ENCODE data around the gene EDA.
"Not testable (repeated sequence)": the region's sequence is repeated elsewhere in the genome, so short reads cannot be mapped to it uniquely, and the experiment has no call there.

The EDA gene

DNA sequence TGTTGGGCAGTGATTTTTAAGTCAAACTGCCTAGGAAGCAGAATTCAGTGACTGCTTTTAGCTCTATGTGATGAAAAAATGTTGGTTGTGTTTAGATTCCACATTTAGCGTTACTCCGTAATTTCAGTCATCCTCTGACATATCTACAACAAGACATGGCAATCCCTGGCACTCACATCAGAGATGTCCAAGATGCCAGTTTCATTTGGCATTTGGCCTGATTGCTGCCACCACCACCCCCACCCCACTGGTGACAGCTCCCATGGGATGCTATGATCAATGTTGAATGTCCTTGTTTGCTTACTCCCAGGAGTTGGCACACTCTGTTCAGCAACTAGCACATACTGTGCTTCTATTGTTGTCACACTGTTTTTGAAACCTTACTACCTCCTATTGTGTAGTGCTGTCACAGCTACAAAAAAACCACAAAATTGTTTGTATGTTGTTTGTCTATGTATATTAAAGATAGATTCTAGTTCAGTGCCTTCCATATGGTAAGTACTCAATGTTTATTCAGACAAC lies 332.4 kb downstream of the EDA start:
- no peak for DNase-seq (ENCODE audit: insufficient read length, low spot score)
- FAIRE-seq = no peak

DNA sequence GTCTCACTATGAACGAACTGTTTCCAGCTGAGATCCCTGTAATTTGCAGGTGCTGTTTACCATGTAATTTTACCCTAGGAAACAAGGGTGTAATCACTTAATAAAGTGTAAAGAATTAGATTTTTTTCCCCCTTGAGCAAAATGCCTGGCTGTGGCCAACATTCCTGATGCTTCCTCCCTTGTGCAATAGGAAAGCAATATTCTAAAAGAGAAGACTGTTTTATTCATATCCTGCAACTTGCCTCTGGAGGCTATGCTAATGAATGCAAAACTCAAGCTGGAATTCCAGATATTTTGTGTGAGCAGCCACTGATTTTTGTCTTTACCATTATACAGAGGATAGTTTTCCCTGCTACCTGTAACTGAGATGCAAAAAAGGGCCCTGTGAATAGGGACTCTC lies 335.8 kb downstream of the EDA start:
- DNase-seq (ENCODE audit: insufficient read length, low spot score) = no peak
- no peak for FAIRE-seq

DNA sequence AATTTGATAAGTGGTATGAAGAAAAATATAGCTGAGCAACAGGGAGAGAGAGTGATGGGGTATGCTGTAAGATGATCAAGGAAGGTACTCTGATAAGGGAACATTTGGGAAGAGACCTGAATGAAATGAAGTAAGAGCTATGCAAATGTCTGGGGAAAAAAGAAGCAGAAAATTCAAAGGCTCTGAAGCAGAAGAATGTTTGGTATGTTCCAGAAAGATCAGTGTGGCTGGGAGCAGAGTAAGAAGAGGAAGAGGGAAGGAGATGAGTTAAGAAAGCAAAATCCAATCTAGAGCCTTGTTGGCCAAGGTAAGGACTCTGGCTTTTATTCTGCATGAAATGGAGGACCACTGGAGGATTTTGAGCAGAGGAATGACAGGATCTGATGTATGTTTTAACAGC lies 343.8 kb downstream of the EDA start:
- FAIRE-seq (no peak), DNase-seq (ENCODE audit: insufficient read length, low spot score) (no peak)

DNA sequence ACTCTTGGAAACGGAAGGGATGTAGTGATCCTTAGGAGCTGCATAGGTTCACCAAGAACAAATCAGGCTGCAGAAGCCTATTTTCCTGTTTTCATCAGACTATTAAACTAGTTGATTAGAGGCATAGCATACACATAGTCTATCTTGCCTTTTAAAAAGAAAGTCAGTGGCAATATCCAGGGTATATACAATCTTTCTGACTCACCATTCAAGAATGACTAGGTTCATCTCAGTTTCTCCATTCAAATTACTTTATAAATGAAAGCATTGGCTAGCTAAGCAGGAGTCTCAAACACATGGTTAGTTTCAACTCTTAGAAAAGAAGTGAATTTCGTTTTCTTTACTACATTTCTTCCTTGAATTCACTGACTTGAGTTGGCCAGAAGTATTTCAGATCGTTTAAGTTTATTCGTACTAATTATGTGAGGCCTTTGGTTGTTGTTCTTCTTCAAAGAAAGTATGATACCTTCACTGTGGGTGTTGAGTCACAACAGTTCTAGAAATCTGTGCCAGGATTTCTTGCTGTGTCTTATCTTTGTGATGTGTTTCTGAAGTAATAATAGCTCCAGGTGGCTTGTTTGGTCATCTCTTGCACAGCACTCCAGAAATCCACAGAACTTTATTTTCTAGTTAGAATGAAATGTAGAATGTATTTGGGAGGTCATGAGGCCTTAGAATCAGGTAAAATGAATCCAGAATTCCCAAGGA lies 345.6 kb downstream of the EDA start:
- DNase-seq (ENCODE audit: insufficient read length, low spot score) = no peak
- FAIRE-seq = no peak

DNA sequence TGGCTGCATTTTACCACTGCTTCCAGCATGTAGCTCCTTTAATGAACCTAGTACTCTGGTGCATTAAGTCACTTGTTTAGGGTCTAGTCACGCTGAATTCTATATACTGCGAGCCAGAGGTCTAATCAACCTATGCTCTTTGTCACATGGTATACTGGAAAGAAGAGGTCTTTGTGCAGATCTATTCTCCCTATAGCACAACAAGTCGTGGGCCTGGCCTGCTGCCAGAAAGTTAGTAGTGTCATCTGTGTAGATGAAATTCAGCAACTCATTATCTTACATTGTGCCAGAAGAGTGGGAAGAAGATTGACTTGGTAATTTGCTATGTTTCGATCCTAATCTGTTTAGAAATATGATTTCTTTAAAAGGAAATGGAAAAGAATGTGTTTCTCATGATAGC lies 353.0 kb downstream of the EDA start:
- no peak for DNase-seq (ENCODE audit: insufficient read length, low spot score)
- FAIRE-seq = no peak

- FAIRE-seq (no peak), DNase-seq (ENCODE audit: insufficient read length, low spot score) (no peak)
These were observed 353.5 kb downstream of the EDA start for GRCh38 chrX:69969460-69969859.

GRCh38 chrX:69987691-69988090 lies 371.8 kb downstream of the EDA start:
- no peak for FAIRE-seq
- no peak for DNase-seq (ENCODE audit: insufficient read length, low spot score)

DNA sequence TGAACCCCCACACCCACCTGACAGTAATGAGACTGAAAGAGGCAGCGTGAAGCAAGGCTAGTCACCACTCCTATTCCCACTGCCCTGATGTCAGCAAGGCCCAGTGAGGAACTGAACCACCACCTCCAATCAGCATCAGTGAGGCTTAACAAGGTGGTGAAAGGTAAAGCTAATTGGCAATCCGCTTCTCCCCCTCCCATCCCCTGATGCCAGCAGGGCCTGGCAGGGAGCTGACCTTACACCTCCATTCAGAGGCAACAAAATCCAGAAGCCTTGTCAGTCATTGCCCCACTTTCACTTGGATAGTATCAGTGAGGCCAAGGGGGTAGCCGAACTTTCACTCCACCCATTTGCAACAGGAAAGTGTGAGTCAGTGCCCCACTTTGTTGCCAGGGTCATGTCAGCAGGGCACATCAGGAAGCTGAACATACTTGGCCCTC lies 373.1 kb downstream of the EDA start:
- no peak for DNase-seq (ENCODE audit: insufficient read length, low spot score)
- FAIRE-seq = no peak

DNA sequence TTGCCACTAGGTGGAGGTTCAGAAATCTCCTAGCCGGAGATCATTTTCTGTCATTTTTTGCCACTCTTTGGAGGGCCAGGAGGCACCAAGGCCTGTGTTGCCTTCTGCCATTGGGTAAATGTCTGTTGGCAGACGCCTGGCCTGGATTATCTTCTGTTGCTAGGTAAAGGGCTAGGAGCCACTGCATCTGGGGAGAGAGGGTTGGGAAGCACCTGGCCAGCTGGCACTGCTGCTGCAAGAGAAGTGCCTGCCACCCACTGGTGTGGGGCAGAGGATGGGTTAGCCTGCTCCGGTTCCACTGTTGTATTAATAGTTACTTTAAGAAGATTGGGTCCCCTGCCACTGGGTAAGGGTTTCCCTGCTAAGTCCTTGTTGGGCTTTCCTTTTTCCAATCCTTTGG lies 375.8 kb downstream of the EDA start:
- FAIRE-seq = no peak
- no peak for DNase-seq (ENCODE audit: insufficient read length, low spot score)

DNA sequence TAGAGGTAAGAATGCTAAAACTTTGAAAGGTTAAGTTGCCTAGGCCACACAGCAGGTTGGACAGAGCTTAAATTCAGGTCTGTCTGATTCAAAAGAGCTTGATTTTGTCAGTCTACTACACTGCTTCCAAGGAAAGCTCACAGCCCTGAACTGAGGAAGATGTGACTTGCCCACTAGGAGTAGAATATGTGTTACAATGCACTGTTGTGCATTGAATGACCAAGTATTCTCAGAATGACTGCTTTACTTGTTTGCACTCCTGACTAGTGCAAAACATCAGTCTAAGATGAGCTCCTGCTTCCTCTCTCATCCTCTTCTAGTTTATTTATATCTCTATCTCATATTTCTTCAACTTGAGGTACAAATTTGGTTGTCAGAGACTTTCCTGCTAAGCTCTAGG lies 377.6 kb downstream of the EDA start:
- FAIRE-seq (no peak), DNase-seq (ENCODE audit: insufficient read length, low spot score) (no peak)

GRCh38 chrX:69995362-69996112 lies 379.6 kb downstream of the EDA start:
- FAIRE-seq = no peak

GRCh38 chrX:69996113-69996468 lies 380.2 kb downstream of the EDA start:
- no peak for DNase-seq (ENCODE audit: insufficient read length, low spot score)
- FAIRE-seq = no peak

More at GRCh38 chrX:69995362-69996112, 379.6 kb downstream of the EDA start:
- DNase-seq (ENCODE audit: insufficient read length, low spot score) = no peak

GRCh38 chrX:69998299-69998698 lies 382.4 kb downstream of the EDA start:
- FAIRE-seq; DNase-seq (ENCODE audit: insufficient read length, low spot score): not testable (repeated sequence)

DNA sequence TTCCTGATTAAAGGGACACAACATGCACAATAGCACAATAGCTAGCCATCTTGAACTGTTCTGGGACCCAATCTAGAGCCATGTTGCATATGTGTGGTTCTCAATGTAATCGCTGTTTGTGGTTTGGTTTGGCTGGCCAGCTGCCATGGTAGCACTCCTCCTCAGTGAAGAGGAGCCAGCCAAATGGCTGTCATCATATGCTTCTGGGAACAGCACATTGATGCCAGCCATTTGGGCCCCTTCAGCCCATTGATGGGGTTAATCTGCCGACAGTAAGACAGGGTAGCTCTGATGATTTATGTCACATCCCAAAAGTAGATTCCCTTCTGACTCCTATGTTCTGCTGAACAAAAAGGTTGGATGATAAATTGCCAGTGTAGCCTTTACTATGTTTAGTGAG lies 385.4 kb downstream of the EDA start:
- FAIRE-seq (no peak), DNase-seq (ENCODE audit: insufficient read length, low spot score) (no peak)

- no peak for DNase-seq (ENCODE audit: insufficient read length, low spot score)
- FAIRE-seq = no peak
These were observed 385.9 kb downstream of the EDA start for GRCh38 chrX:70001708-70002341.

DNA sequence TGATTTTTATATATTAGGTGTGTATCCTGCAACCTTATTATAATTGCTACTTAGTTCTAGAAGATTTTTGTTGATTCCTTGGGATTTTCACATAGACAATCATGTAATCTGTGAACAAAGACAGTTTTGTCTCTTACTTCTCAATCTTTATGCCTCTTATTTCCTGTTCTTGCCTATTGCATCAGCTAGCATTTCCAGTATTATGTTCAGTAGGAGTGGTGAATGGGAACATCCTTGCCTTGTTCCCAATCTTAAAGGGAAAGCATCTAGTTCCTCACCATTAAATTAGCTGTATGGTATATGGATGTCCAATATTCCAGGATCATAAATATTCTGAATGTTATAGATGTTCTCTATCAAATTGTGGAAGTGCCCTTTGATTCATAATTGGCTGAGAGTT lies 392.0 kb downstream of the EDA start:
- FAIRE-seq = no peak
- no peak for DNase-seq (ENCODE audit: insufficient read length, low spot score)

DNA sequence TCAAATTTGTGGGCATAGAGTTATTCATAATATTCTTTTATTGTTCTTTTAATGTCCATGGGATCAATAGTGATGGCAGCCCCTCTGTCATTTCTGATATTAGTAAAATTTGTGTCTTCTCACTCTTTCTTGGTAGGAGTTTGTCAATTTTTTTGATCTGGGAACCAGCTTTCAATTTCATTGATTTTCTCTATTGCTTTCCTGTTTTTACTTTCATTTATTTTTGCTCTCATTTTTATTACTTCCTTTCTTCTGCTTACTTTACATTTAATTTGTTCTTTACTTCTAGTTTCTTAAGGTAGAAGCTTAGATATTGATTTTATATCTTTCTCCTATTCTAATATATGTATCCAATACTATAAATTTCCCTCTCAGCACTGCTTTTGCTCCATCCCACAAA lies 393.1 kb downstream of the EDA start:
- FAIRE-seq (no peak), DNase-seq (ENCODE audit: insufficient read length, low spot score) (no peak)

DNA sequence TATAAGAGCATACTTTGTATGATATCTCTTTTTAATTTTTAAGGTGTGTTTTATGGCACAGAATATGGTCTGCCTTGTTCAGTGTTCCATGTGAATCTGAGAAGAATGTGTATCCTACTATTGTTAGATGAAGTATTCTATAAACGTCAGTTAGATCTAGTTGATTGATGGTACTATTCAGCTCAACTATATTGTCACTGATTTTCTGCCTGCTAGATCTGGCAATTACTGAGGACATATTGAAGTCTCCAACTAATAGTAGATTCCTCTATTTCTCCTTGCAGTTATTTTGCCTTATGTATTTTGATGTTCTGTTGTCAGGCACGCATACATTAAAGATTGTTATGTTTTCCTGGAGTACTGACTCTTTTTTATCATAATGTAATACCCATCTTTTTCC lies 394.1 kb downstream of the EDA start:
- FAIRE-seq (no peak), DNase-seq (ENCODE audit: insufficient read length, low spot score) (no peak)

DNA sequence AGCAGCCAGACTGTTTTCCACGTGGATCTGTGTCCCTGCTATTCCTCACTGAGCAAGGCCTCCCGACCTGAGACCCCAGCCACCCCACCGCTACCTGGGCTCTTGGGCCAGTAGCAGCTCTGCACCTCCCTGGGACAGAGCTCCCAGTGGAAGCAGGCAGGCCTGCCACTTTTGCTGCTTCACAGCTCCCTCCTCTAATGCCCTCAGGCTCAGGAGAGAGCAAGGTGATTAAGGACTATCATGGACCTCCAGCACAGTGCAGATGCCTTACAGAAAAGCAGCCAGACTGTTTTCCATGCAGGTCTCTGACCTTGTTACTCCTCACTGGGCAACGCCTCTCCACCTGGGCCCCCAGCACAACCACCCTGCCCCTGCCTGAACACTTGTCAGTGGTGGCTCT lies 396.8 kb downstream of the EDA start:
- FAIRE-seq (peak; percentile 39), DNase-seq (ENCODE audit: insufficient read length, low spot score) (no peak)

GRCh38 chrX:70013466-70014381 lies 397.8 kb downstream of the EDA start:
- FAIRE-seq = no peak
- DNase-seq (ENCODE audit: insufficient read length, low spot score) = no peak

- FAIRE-seq (peak; percentile 33), DNase-seq (ENCODE audit: insufficient read length, low spot score) (no peak)
These were observed 400.6 kb downstream of the EDA start for GRCh38 chrX:70016513-70016912.

Data from GM19239 (cell line).